GM19455 (cell line): ENCODE data around the gene TRERF1.

Source experiments
- ATAC-seq: cut with Tn5 transposase; IDR thresholded peaks from one replicate; pipeline ENCODE4 v1.9.1; 2021; ENCODE audit not compliant: unreplicated experiment

TRERF1 gene

DNA sequence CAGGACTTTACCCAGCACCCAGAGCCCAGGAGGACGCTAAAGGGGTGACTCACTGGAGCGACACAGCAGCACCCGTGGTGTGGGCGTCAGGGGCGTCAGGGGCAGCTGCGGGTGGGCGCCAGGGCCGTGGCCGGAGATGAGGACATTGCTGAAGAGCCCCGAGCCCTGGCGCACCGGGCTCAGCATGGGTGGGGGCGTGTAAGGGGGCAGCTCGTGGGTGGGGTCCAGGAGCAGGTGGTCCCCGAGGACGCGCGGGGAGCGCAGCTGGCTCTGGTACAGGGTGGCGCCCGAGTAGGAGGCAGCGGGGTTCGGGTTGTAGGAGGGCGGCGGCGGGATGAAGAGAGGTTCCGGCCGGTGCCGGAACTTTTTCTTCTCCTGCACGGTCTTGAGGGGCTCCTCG lies 192.4 kb downstream of the TRERF1 start:
- ATAC-seq, result no peak

DNA sequence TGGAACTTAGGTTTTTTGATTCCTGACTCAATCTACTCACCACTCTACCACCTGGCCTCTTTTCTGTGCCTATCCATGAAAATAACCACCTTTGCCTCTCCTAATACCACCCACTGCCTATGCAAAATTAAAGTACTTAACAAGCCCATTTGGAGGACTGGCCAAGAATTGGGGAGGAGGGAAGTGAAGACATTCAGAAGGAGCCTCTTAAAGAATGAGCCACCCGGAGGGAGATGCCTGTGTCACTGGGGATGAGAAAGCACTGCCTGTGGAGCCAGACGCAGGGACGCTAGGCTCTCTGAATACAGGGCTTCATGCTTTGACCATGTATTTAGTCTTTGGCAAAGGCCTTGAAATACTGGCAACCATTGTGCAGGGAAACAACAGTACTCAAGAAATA lies 194.1 kb downstream of the TRERF1 start:
- ATAC-seq, result no peak

DNA sequence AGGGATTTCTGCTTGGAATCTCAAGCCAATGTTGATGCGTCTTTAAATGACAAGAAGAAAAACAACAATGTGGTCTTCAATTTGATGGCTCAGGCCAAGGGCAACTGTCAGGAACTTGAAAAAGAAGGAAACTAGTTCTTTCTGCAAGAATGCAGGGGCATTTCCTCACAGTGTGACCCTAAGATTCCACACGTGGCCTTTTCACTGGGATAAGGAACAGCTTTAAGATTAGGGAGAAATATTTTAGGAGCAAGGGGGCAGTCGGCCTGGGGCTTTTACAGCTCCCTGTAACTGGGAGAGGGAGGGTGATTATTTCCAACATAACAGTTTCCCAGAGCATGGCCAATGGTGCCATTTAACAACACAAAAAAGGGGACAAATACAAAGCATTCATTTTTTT lies 194.7 kb downstream of the TRERF1 start:
- no peak for ATAC-seq

DNA sequence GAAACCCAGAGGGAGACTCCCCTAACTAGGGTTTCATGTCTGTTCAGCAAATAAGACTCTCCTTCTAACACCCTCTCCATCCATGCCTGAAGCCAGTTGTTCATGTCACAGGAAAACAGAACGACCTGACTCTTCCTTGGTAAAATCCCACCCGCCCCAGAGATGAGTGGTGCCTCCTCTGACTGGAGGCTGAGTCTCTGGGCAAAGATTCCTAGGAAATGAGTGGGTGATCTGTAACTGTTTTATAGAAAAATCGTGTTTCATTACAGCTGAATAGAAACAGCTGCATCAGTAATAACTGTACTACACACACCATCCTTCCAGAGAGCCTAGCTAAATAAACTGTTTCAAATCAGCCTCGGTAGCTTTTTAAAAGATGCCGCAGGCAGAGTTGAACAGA lies 196.7 kb downstream of the TRERF1 start:
- no peak for ATAC-seq

DNA sequence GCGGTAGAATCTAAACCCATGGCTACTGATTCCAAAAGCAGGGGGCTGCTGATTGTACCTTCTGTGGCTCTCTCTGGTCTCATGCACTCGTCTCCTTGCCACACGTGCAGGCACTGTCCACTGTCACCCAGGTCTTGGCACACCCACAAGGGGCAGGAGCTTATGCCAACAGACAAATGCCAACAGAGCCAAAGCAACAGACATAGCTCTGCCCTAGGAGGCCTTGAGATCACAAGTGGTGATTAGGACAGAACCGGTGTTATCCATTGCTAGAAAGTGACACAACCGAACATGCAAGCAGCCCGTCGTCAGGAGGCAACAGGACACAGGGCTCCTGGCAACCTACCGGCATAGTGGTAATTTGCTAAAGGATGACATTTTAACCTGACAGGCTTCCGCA lies 197.2 kb downstream of the TRERF1 start:
- ATAC-seq, result no peak

DNA sequence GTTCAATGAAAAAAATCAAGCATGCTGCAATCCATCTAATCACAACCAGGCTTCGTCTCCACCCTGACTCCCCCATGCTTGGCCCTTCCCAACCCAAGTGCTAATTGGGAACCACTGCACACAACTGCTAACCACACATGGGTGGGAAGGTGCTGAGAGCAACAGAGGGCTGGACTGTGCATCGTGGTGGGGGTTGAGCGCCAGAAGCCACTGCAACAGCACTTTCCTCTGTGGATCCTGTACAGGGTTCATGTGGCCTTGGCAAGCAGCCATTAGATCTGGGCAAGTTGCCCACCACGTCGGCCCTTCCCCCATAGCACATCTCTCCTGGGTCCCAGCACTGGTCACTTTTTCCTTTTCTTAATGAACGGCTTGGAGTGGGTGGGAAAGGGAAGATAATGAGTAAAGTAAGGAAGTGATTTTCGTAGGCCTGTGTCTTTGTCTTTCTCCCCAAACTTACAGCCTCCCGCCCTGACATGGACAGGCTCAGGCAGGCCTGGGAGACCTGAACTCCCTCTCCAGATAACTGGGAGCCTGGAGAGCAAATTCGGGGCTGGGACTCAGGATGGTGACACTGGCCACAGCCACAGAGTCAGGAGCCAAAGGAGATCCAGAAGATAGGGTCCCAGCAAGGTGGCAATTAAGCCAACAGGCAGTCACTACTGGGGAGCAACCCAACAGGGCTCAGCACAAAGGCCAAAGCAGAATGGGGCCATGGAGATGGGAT lies 199.7 kb downstream of the TRERF1 start:
- no peak for ATAC-seq

DNA sequence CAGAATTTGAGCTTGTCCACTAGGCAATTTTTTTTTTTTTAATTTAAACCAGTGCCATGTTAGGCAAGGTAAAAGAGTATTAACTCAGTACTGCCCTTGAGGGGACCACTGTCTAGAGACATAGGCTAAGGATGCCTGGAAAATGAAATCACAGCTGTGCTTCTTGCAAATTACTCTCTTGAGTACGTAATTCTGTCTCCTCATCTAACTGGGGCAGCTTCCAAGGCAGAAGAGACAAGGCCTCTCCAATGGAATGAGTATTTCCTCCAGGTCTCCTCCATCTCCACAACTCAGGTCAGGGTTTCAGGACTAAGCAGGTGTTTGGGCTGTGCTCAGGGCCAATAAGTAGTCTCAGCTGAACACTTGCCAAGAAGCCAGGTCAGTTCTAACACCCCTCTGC lies 200.2 kb downstream of the TRERF1 start:
- ATAC-seq, result no peak

DNA sequence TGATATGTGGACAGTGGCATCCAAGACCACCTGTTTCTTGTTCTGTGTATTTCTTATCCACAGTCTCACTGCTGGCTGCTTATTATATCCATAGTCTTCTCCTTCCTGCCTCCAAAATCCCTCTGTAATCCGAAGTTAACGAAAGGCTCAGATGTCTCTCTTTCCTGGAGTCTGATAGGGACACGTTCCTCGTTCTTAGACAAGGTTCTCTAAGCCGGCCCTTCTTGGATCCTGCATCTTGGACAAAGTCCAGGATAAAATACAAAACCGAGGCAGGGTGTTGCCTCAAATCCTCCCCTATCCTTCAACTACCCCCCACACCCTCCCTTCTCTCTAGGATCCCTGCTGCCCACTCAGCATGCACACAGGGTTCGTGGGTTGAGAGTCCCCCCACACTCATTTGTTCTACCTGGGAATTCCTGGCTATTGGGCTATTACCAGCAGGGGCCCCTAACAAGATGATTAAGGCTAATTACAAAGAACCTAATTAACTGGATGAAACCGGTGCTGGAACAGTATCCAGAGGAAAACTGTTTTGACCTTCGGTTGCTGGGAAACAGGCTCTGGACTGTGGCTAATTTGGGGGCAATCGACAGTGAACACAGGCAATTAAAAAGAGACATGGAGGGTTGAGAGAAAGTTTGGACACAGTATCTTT lies 201.3 kb downstream of the TRERF1 start:
- no peak for ATAC-seq

DNA sequence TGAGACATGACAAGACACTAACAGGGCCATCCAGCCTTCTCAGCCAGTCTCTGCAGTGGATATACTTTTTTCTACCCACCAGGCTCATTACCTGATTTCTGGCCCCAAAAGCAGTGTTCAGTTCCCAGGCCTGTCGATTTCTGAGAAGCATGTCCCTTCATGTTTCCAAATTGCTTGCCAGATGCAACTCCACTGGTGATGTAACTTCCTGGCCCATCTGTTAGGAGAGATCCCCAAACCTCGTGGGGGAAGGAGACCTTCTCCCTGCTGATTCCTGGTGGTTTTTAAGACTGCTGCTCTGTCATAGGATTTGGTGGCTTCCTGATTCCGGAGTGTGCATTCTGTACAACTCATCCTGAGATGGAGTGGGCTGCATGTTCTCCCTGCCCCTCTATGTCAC lies 202.4 kb downstream of the TRERF1 start:
- no peak for ATAC-seq

DNA sequence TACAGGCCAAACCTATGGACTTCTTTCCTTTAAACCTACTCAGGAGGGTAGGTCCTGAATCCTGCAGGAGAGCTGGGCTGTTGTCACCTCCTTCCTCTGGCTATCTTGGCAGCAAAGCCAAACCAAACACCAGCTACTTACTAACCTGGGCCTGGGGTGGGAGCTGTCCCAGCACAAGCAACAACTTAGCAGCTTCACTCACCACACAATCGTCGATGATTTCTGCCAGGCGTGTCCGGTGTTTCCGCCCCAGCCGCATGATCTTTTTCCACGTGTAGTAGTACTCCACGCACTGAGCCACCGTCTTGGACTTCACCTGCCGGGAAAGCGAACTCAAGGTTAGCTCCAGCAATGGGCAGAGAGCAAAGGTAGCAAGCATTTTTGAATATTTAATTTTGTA lies 208.7 kb downstream of the TRERF1 start:
- no peak for ATAC-seq

DNA sequence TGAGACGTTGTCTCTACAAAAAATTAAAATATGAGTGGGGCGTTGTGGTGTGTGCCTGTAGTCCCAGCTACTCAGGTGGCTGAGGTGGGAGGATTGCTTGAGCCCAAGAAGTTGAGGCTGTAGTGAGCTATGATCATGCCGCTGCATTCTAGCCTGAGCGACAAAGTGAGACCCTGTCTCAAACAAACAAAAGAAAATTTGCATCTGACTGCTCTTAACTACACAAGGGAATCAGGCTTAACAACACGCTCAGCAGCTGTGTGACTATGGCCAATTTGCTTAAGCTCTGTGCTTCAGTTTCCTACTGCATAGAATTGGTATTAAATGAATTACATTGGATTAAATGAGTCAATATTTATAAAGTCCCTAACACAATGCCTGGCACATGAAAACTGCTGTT lies 209.8 kb downstream of the TRERF1 start:
- no peak for ATAC-seq

DNA sequence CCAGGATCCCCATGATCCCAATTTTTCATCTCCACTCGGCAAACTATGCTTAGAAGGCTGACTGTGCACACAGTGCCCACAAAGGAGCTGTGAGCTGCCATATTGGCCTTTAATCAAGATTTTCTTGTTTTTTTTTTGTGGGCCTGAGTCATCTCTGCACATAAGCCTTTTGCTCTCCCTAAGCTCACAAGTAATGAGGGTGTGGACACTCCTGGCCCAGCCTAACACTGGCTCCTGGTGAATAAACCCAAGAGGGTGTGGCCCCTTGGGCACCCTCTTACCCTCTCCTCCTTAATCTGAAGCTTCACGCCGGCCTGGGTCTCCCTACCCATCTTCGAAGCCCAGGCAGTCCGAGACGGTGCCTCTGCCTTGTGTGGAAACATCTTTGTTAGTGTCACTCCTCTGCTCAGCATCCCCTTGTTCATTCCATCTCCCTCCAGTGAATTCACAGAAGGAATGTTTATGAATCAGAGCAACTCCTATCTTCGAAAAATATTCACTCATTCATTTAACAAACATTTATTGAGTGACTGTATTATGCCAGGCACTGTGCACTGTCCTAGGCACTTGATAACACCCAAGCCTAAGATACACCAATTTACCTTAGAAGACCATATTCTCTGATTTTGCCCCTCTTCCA lies 211.9 kb downstream of the TRERF1 start:
- ATAC-seq, result no peak

DNA sequence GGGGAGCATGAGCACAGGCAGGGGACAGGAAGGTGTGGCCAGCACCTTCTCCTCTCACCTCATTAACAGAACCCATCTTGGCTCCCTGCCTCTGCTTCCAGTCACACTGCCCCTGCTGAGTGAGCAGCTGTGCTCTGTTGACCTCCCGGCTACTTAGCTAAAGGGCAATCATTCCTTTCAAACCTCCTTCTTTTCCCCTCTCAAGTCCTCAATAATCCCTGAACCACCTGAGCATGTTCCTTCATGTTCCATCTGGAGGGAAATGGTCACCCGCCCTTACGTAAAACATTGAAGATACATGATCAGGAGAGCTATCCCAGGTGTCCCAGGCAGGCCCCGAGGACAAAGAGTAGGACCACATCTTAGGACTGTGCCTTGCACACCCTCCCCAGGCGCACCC lies 212.4 kb downstream of the TRERF1 start:
- ATAC-seq, result no peak

DNA sequence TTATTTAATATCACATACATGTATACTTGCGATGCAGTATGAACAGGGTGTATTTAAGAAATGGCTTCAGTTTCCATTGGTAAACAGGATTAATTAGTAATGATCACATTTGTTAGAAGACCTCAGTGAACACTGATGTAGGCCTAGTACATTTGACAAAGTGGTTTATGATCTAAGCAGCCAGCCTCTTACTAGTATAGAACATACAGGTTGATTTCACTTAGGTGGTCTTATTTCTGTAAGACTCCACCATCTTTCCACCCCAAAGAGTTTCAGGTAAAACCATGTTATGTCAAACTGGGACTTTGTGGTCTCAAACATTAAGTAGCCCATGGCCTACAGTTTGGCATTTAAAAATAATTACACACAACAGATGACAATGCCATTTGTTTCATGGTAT lies 213.9 kb downstream of the TRERF1 start:
- ATAC-seq, result no peak

DNA sequence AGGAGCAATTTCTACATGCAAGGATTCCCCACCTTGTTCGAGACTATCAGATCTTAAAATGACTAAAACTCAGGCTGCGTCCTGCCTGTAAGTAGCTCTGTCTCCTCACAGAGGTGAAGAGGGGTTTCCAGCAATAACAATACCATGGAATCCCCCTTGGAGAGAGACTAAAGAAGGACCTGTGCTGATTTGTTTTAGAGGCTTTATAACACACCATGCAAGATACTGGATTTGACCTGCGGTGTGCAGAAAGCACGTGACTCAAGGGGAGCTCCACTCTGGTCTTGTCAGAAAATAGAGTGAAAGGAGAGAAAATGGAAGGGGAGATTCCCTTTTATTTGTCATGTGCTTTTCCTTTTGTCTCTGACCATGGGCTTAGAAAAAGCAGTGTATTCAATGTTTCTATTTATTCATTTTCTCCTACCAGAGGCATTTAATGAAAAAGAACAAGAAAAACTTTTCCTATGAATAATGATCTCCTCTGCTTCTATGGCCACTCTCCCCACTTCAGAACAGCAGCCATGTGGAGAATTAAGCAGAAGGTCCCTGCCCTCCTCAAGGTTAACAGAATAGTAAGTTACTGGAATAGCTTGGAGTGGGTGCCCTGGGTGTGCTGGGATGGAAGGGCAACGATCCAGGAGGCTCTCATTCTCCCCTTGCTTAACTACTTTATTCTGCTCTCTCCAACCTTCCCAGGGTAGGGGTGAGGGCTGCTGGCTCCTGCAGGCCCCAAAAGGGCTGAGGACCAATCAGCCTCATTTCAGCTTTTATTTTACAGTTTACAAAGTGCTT lies 214.8 kb downstream of the TRERF1 start:
- no peak for ATAC-seq

DNA sequence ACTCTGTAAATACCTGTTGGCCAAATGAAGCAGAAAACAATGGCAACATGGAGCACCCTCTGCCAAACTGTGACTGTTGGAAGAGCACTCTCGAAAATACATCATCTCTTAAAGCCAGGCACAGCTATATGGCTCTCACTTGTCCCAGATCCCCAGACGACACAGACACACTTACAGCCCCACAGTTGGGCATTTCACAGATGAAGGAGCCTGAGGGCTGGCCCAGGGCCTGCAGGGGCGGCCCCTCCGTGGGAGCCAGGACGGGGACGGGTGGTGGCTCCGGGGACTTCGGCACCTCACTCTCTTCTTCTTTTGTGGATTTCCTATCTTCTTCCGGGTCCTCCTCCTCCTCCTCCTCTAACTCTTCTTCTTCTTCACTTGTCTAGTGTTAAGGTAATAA lies 215.7 kb downstream of the TRERF1 start:
- ATAC-seq, result no peak

DNA sequence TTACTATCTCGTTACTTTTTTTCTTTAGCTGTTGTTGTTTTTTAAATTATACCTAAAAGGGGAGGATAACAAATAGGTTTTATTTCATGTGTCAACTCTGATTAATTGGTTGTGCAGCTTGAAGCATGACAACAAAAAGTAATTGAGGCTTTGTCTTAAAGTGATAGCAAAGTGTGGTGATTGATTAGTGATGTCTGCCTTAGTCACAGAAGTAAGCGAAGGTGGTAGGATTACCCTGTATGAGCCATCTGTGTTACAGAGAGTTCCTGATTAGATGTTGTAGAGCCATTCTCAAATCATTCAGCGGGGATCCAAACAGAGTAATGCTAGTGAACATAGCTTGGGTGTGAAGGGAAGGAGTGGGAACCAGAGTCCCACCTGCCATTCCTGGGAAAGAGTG lies 219.7 kb downstream of the TRERF1 start:
- ATAC-seq, result no peak

DNA sequence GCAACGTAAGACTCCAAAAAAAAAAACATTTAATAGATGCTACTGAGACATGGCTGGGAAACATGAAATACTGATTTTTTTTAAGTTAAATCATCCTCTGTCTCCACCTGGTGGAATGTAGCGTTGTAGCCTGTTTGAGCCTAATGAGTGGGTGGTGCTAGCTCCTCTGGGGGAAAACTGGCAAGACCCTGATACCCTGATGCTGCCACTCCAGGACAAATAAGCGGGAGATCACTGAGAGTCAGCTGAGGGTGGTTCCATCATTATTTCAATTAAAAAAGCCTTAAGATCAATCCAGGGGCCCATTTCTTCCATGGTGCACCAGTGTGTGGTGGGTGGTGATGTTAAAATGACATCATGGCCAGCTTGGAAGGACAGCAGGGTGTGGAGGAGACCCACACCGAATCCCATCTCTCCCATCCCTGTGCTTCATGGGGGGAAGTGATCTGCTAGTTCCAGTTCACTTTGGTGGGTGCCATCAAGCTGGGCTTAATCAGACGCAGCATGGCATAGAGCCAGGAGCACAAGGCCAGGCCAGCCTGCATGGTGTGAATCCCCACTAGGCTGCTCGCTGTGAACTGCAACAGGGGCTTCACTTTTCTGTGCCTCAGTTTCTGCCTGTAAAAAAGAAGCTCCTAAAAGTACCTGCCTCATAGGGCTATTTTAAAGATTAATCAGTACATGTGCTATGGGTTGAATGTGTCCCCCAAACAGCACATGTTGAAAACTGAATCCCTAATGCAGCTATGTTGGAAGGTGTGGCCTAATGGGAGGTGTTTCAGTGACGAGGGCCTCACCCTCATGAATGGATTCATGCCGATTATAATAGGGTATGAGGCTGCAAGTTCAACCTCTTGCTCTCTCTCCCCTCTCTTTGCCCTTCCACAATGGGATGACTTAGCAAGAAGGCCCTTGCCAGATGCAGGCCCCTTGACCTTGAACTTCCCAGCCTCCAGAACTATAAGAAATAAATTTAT lies 221.1 kb downstream of the TRERF1 start:
- ATAC-seq, result no peak

DNA sequence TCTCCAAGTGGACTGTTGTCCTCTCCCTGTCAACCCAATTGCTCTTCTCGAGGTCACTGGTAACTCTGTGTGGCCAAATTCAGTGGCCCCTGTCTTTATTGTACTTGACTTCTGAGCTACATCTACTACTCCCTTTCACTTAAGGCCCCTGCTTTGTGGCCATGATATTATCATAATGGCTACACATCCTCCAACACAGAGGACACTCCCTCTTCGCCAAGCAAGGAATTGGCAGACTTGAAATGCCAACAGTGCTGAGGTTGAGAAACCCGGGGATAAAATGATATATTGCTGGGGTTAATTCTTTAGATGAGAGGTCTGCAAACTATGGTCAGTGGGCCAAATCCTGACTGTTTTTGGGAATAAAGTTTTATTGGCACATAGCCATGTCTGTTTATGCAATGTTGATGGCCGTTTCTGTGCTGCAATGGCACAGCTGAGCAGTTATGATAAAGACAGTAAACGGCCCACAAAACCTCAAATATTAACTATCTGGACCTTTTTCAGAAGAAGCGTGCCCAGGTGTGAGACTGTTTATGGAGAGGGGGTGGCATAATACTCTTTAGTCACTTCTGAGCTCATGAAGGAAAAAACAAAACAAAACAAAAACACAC lies 222.1 kb downstream of the TRERF1 start:
- no peak for ATAC-seq

DNA sequence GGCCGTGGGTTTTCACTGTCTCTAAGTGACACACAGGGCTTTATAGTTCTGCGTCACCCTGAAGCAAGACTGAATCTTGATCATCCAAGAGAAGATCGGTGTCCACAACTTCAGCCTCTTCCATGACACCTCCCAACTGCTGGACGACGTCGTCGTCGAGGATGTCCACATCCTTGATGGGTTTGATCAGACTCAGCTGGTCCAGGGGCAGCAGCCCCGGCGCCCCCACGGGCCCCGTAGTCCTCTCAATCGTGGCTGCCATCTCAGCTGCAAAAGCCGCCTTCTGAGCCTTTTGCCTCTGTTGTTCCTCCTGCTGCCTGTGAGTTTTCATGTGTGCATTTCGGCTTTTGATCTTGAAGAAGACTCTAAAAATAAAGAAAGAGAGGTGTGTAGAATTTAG lies 223.4 kb downstream of the TRERF1 start:
- no peak for ATAC-seq
